Thyroid gland (tissue), 4 donors: ENCODE measurements around the gene PLK5. TPM values are rescaled to one million over a fixed set of nuclear protein-coding genes. Genes with fewer than 3 reads are reported as not detected.

ENCODE experiments used
- DNase-seq, 2 donors: peaks; one replicate each; pipeline ENCODE4 v3.0.0-alpha.2; 2019
- H3K27ac ChIP-seq, 3 donors: fragments of 200-600 bp; sonication (generic); 1 replicate in 2 of 3; 2 replicates in 1 of 3; pipeline ENCODE4 v1.5.1; 2016 to 2019; ENCODE audit warnings: mild to moderate bottlenecking in 1 of 3, moderate library complexity in 1 of 3
- H3K27me3 ChIP-seq: fragments of 200-600 bp; sonication (generic); one replicate; pipeline ENCODE4 v1.5.1; 2019
- H3K36me3 ChIP-seq, 2 donors: fragments of 200-600 bp; sonication (generic); one replicate each; pipeline ENCODE4 v1.5.1; 2016 to 2019
- H3K4me1 ChIP-seq, 2 donors: fragments of 200-600 bp; sonication (generic); one replicate each; pipeline ENCODE4 v1.5.1; 2017 to 2019
- H3K4me3 ChIP-seq, 3 donors: fragments of 200-600 bp; sonication (generic); replicated peaks in 1 of 3; 1 replicate in 2 of 3; 2 replicates in 1 of 3; pipeline ENCODE4 v1.5.1; 2016; ENCODE audit warnings: mild to moderate bottlenecking in 1 of 3
- H3K9me3 ChIP-seq: fragments of 200-600 bp; sonication (generic); one replicate; pipeline ENCODE4 v1.5.1; 2017
- CTCF ChIP-seq, 6 experiments: fragments of 200-600 bp in 3 of 6; fragments of 450-650 bp in 3 of 6; sonication (generic) in 3 of 6; IDR thresholded peaks; one replicate each; pipeline ENCODE4 v1.5.1; 2016 to 2019; ENCODE audit warnings: antibody characterized with exemption in 6 of 6, mild to moderate bottlenecking in 2 of 6, inconsistent platforms in 1 of 6, moderate library complexity in 1 of 6
- POLR2A ChIP-seq, 2 donors: fragments of 450-650 bp; IDR thresholded peaks; one replicate each; pipeline ENCODE4 v1.6.1; 2017; ENCODE audit warnings: antibody characterized with exemption in 2 of 2, mild to moderate bottlenecking in 2 of 2, moderate library complexity in 1 of 2
- WGBS, 2 donors: methylation state at CpG; one replicate each; pipeline ENCODE4 v1.1.5; 2017; 5-methylcytosine and 5-hydroxymethylcytosine counted together
- intact Hi-C: fragments of 100-400 bp; cut with DNase I; formaldehyde crosslinking; loops from one replicate; pipeline ENCODE4 v1.15.1; 2023
- total RNA-seq, 4 donors: library from RNA; depleted of rRNA; stranded (reverse); fragments of >200 nt; gene quantifications; one replicate each; pipeline ENCODE4 v1.2.3, GENCODE V29; 2016

The PLK5 gene
- total RNA-seq, 4 donors from 2014 or later = not detected

GRCh38 chr19:1561236-1561842 is 37.5 kb downstream of the PLK5 start:
- TF ChIP-seq POLR2A (IDR thresholded peaks at IDR 0.05) = no peak
- TF ChIP-seq CTCF (IDR thresholded peaks at IDR 0.05) = no peak
- 86 to 94% methylated on average over 9 to 13 of the region's 17 CpGs for WGBS, 2 donors

GRCh38 chr19:1563251-1563650 is 39.4 kb downstream of the PLK5 start:
- intact Hi-C loops = no loop called here
- H3K27ac ChIP-seq = no peak overlapping the region
- no peaks in the 10 kb centered on the region for H3K9me3 ChIP-seq
- peaks cover 7 to 9% of the 10 kb centered on the region in 2 donors for H3K4me1 ChIP-seq
- DNase-seq = no peak
- no peaks in the 10 kb centered on the region for H3K27me3 ChIP-seq
- no peaks in the 10 kb centered on the region for H3K36me3 ChIP-seq
- H3K4me3 ChIP-seq = no peak overlapping the region
- no peak for TF ChIP-seq POLR2A (IDR thresholded peaks at IDR 0.05)
- no peak for TF ChIP-seq CTCF (IDR thresholded peaks at IDR 0.05)
- 90 to 96% methylated on average over 6 of the region's 6 CpGs for WGBS, 2 donors

More at GRCh38 chr19:1561236-1561842, 37.5 kb downstream of the PLK5 start:
- Histone ChIP-seq H3K9me3 (no peaks in the 10 kb centered on the region), H3K36me3 (no peaks in the 10 kb centered on the region), H3K4me3 (no peak overlapping the region), H3K4me1 (peaks cover 7 to 8% of the 10 kb centered on the region in 2 donors), H3K27ac (no peak overlapping the region), H3K27me3 (no peaks in the 10 kb centered on the region)
- no peak for DNase-seq
- intact Hi-C loops = no loop called here

- peak in 1 of 2 donors; percentile 66 for TF ChIP-seq POLR2A (IDR thresholded peaks at IDR 0.05)
- peak in 1 of 6 experiments; percentile 12 for TF ChIP-seq CTCF (IDR thresholded peaks at IDR 0.05)
- H3K27ac ChIP-seq = peak overlapping the region; percentile 46 to 82 (median 47)
- H3K36me3 ChIP-seq = no peaks in the 10 kb centered on the region
- H3K4me1 ChIP-seq = peaks cover 12 to 13% of the 10 kb centered on the region in 2 donors
- WGBS, 2 donors = 0% methylated on average over 9 to 31 of the region's 42 CpGs
- H3K27me3 ChIP-seq = no peaks in the 10 kb centered on the region
- H3K9me3 ChIP-seq = no peaks in the 10 kb centered on the region
- peak; percentile 81 to 87 for DNase-seq
- H3K4me3 ChIP-seq = peak overlapping the region; percentile 71 to 96 (median 83)
- intact Hi-C loops = loop anchor here (5.0 kb wide), 1 partner anchor 36 kb away; no protein-coding TSS in a partner anchor
Observed at GRCh38 chr19:1566392-1567115, 42.7 kb downstream of the PLK5 start.

- no peak for DNase-seq
- no peak for TF ChIP-seq POLR2A (IDR thresholded peaks at IDR 0.05)
- no peak for TF ChIP-seq CTCF (IDR thresholded peaks at IDR 0.05)
- H3K4me1 ChIP-seq = peaks cover 12 to 13% of the 10 kb centered on the region in 2 donors
- H3K27me3 ChIP-seq = no peaks in the 10 kb centered on the region
- no peaks in the 10 kb centered on the region for H3K9me3 ChIP-seq
- no peaks in the 10 kb centered on the region for H3K36me3 ChIP-seq
- WGBS, 2 donors = 0% methylated on average over 1 of the region's 108 CpGs; no CpG with 5 or more reads in 1 of the 2 donors
- H3K27ac ChIP-seq = peak overlapping the region; percentile 46 to 82 (median 47)
- peak overlapping the region; percentile 71 to 96 (median 83) for H3K4me3 ChIP-seq
- intact Hi-C loops = loop anchor here (5.0 kb wide), 1 partner anchor 35 kb away; no protein-coding TSS in a partner anchor
Observed at GRCh38 chr19:1567116-1567847, 43.4 kb downstream of the PLK5 start.
